ENCODE measurements around the gene ZRANB1. TPM values are rescaled to one million over a fixed set of nuclear protein-coding genes. Genes with fewer than 3 reads are reported as not detected.

ZRANB1 gene
- polyA plus RNA-seq, 1 experiment = 36.9 TPM

- H3K9me3 ChIP-seq (ENCODE audit: control insufficient read depth, insufficient read depth, low read length) = no peaks in the 10 kb centered on the region
- H3K4me3 ChIP-seq (ENCODE audit: low read depth, low read length) = peak overlapping the region; percentile 79
- no peaks in the 10 kb centered on the region for H3K27me3 ChIP-seq (ENCODE audit: control insufficient read depth, insufficient read depth, low read length)
- ChIA-PET POLR2A (interaction anchor here (0.6 to 2.5 kb wide), 6 partner anchors 18 to 82 kb away, joined by 3 to 9 read pairs (median 4); no protein-coding TSS in a partner anchor), CTCF (interaction anchor here (0.9 to 1.4 kb wide), 2 partner anchors 89 to 155 kb away, joined by 3 read pairs; no protein-coding TSS in a partner anchor)
- no peak for DNase-seq (ENCODE audit: low read depth, low spot score)
- H3K27ac ChIP-seq (ENCODE audit: low read depth, low read length) = peak overlapping the region; percentile 69
- TF ChIP-seq, protein P1, sequence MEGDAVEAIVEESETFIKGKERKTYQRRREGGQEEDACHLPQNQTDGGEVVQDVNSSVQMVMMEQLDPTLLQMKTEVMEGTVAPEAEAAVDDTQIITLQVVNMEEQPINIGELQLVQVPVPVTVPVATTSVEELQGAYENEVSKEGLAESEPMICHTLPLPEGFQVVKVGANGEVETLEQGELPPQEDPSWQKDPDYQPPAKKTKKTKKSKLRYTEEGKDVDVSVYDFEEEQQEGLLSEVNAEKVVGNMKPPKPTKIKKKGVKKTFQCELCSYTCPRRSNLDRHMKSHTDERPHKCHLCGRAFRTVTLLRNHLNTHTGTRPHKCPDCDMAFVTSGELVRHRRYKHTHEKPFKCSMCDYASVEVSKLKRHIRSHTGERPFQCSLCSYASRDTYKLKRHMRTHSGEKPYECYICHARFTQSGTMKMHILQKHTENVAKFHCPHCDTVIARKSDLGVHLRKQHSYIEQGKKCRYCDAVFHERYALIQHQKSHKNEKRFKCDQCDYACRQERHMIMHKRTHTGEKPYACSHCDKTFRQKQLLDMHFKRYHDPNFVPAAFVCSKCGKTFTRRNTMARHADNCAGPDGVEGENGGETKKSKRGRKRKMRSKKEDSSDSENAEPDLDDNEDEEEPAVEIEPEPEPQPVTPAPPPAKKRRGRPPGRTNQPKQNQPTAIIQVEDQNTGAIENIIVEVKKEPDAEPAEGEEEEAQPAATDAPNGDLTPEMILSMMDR (IDR thresholded peaks at IDR 0.05; ENCODE audit: low read depth, low read length) = no peak
Measured at GRCh38 chr10:124916098-124916584, 25.8 kb upstream of the ZRANB1 start.

- CTCF ChIA-PET = interaction anchor here (0.6 kb wide), 1 partner anchor 29 kb away, joined by 4 read pairs; no protein-coding TSS in a partner anchor
- Histone ChIP-seq H3K4me3 (ENCODE audit: low read depth, low read length) (peak overlapping the region; percentile 82), H3K27ac (ENCODE audit: low read depth, low read length) (peak overlapping the region; percentile 73), H3K9me3 (ENCODE audit: control insufficient read depth, insufficient read depth, low read length) (no peaks in the 10 kb centered on the region), H3K27me3 (ENCODE audit: control insufficient read depth, insufficient read depth, low read length) (no peaks in the 10 kb centered on the region)
- DNase-seq (ENCODE audit: low read depth, low spot score) = peak; percentile 80
- TF ChIP-seq, protein P1 (IDR thresholded peaks at IDR 0.05; ENCODE audit: low read depth, low read length) = no peak
- POLR2A ChIA-PET = interaction anchor here (0.6 to 2.5 kb wide), 3 partner anchors 26 to 67 kb away, joined by 3 to 9 read pairs (median 4); no protein-coding TSS in a partner anchor
Measured at GRCh38 chr10:124916585-124917427, 25.1 kb upstream of the ZRANB1 start.

DNA sequence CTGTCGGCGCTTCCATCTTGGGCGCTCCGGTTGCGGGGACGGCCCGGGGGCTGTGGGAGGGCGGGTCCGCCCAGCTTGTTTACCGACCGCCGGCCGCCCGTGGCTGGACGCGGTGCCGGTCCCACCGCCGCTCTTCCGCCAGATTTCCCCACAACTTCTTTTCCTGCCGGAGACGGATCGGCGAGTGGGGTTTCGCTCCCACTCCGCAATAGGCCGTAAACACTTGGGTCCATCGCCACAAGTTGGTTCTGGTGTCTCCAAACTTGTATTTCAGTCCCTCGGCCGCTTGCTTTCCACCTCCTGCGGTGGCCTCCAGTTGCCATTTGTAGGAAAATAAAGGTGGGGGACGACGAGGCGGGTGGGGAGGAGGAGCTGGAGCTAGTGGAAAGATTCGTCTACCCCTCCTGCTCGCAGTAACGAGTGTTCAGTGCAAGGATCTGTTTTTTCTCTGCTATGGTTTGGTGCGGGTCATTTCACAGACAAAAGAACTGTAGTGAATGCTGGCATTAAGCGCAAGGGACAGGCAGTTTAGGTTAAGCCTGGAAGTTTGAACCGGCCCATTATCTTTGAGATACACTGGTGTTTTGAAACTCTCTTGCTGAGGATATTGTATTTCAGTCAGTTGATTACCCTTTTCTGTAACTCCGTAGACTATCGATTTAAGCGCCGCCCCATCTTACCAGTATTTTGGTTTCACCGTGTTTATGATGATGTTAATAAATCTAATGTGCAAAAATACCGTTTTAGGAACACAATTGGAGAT lies 24.3 kb upstream of the ZRANB1 start:
- no peaks in the 10 kb centered on the region for H3K27me3 ChIP-seq (ENCODE audit: control insufficient read depth, insufficient read depth, low read length)
- peak overlapping the region; percentile 92 for H3K27ac ChIP-seq (ENCODE audit: low read depth, low read length)
- ChIA-PET POLR2A (interaction anchor here (2.5 kb wide), 1 partner anchor 26 kb away, joined by 9 read pairs; no protein-coding TSS in a partner anchor), CTCF (interaction anchor here (0.6 kb wide), 1 partner anchor 28 kb away, joined by 4 read pairs; no protein-coding TSS in a partner anchor)
- no peak for DNase-seq (ENCODE audit: low read depth, low spot score)
- TF ChIP-seq, protein P1 (IDR thresholded peaks at IDR 0.05; ENCODE audit: low read depth, low read length) = no peak
- no peaks in the 10 kb centered on the region for H3K9me3 ChIP-seq (ENCODE audit: control insufficient read depth, insufficient read depth, low read length)
- peak overlapping the region; percentile 82 for H3K4me3 ChIP-seq (ENCODE audit: low read depth, low read length)

GRCh38 chr10:124918191-124918830 lies 23.6 kb upstream of the ZRANB1 start:
- Histone ChIP-seq H3K27me3 (ENCODE audit: control insufficient read depth, insufficient read depth, low read length) (no peaks in the 10 kb centered on the region), H3K4me3 (ENCODE audit: low read depth, low read length) (peak overlapping the region; percentile 82), H3K9me3 (ENCODE audit: control insufficient read depth, insufficient read depth, low read length) (no peaks in the 10 kb centered on the region), H3K27ac (ENCODE audit: low read depth, low read length) (peak overlapping the region; percentile 49)
- TF ChIP-seq, protein P1 (IDR thresholded peaks at IDR 0.05; ENCODE audit: low read depth, low read length) = no peak
- DNase-seq (ENCODE audit: low read depth, low spot score) = no peak
- ChIA-PET CTCF (no interaction called here), POLR2A (interaction anchor here (0.7 to 2.5 kb wide), 3 partner anchors 11 to 25 kb away, joined by 3 to 10 read pairs (median 9); no protein-coding TSS in a partner anchor)
